Mucosa of rectum (tissue), 2 donors: Measurements from ENCODE around the gene TMEM121.

Source experiments
- H3K27ac ChIP-seq, 2 donors: one replicate each; pipeline ENCODE4 v1.7.0; 2013; ENCODE audit warnings: inconsistent platforms in 2 of 2, low read depth in 2 of 2, low read length in 2 of 2
- H3K27me3 ChIP-seq, 2 donors: one replicate each; pipeline ENCODE4 v1.7.0; 2013; ENCODE audit warnings: low read length in 2 of 2; ENCODE audit not compliant: control insufficient read depth in 2 of 2, insufficient read depth in 2 of 2
- H3K36me3 ChIP-seq, 2 donors: one replicate each; pipeline ENCODE4 v1.7.0; 2013; ENCODE audit warnings: low read length in 2 of 2; ENCODE audit not compliant: control insufficient read depth in 2 of 2, insufficient read depth in 2 of 2
- H3K4me1 ChIP-seq, 2 donors: one replicate each; pipeline ENCODE4 v1.7.0; 2013; ENCODE audit warnings: low read length in 2 of 2, mild to moderate bottlenecking in 1 of 2; ENCODE audit not compliant: control insufficient read depth in 2 of 2, insufficient read depth in 2 of 2
- H3K4me3 ChIP-seq, 2 donors: one replicate each; pipeline ENCODE4 v1.7.0; 2013; ENCODE audit warnings: low read length in 2 of 2
- H3K9ac ChIP-seq, 2 donors: one replicate each; pipeline ENCODE4 v1.7.0; 2013; ENCODE audit warnings: low read length in 2 of 2, low read depth in 1 of 2, mild to moderate bottlenecking in 1 of 2
- H3K9me3 ChIP-seq, 2 donors: one replicate each; pipeline ENCODE4 v1.7.0; 2013; ENCODE audit warnings: low read length in 2 of 2; ENCODE audit not compliant: control insufficient read depth in 2 of 2
- donor health status: healthy.
- donor health status: Normal muscosa, but diverticular disease.

TMEM121 gene

DNA sequence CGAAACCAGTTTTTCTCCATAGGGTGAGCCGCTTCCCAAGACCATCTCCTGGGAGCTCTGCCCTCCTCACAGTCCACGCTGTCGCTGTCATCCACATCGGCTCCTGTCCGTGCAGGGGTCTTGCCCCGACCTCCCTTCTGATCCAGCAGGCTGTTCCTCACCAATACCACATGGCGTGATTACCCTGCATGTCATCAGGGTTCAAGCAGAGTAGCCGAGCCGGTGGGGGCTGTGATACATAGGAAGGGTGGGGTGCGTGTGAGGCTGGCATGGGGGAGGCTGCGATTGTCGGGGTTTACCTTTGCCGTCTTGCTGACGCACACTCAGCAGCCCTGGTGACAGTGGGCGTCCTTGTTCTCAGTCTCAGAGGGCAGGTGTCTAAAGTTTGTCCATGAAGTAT, 18.3 kb upstream of the TMEM121 start:
- Histone ChIP-seq H3K27ac (no peak overlapping the region), H3K27me3 (peaks cover 0 to 9% of the 10 kb centered on the region in 2 donors), H3K4me1 (no peaks in the 10 kb centered on the region), H3K9me3 (no peaks in the 10 kb centered on the region), H3K36me3 (no peaks in the 10 kb centered on the region), H3K9ac (no peak overlapping the region), H3K4me3 (no peak overlapping the region)

DNA sequence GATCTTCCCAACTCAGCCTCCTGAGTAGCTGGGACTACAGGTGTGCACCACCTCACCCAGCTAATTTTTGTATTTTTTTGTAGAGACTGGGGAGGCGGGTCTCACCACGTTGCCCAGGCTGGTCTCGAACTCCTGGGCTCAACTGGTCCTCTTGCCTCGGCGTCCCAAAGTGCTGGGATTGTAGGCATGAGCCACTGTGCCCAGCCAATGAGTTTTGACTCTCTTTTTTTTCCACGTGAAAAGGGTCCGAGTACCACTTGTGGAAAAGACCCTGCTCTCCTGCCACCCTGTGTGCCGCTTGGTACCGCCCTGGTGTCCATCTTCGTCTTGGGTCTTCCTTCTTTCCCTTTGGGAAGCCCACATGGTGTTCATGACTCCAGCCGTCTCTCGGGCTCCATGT, 17.8 kb upstream of the TMEM121 start:
- Histone ChIP-seq H3K27me3 (peaks cover 0 to 10% of the 10 kb centered on the region in 2 donors), H3K36me3 (no peaks in the 10 kb centered on the region), H3K4me3 (no peak overlapping the region), H3K9ac (no peak overlapping the region), H3K27ac (no peak overlapping the region), H3K9me3 (no peaks in the 10 kb centered on the region), H3K4me1 (no peaks in the 10 kb centered on the region)

DNA sequence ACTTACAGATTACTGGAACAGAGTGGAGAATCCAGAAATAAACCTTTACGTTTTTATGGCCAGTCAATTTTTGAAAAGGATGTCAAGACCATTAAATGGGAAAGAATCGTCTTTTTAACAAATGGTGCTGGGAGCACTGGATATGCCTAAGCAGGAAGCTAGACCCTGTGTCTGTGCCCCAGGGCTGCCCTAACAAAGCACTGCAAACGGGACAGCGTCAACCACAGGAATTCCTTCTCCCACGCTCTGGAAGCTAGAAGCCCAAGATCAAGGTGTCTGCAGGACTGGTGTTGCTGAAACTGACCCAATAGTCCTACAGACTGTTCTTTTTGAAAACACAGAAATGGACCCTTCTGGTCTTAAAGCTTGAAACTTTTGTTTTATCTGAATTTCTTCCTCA, 9.3 kb upstream of the TMEM121 start:
- no peak overlapping the region for H3K9ac ChIP-seq
- peaks cover 7% of the 10 kb centered on the region in 2 donors for H3K27me3 ChIP-seq

DNA sequence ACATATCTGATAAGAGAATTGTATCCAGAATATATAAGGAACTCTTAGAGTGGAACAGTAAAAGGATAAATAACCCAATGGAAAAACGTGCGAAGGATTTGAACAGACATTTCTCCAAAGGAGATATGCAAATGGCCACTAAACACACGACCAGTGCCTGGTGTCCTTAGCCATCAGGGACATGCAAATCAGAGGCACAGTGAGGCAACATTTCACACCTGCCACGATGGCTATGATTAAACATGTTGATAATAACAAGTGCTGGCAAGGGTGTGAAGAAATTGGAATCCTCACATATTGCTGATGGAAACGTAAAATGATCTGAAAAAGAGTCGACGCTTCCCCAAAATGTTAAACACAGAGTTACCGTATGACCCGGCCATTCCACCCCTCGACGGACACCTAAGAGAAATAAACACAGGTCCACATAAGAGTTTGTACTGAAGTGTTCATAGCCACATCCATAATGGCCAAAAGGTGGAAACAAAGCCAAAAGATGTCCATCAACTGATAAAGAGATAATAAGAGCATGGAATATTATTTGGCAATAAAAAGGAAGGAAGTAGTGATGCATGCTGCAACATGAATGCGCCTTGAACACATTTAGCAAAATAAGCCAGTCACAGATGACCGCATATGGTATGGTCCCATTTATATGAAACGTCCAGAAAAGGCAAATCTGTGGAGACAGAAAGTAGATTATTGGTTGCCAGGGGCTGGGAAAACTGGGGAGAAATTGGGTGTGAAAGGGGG, 6.3 kb upstream of the TMEM121 start:
- Histone ChIP-seq H3K4me3 (no peak overlapping the region), H3K36me3 (no peaks in the 10 kb centered on the region), H3K27ac (no peak overlapping the region), H3K9me3 (no peaks in the 10 kb centered on the region), H3K27me3 (peaks cover 4 to 7% of the 10 kb centered on the region in 2 donors), H3K4me1 (no peaks in the 10 kb centered on the region), H3K9ac (no peak overlapping the region)

More for the DNA sequence above, 9.3 kb upstream of the TMEM121 start:
- H3K4me3 ChIP-seq: no peak overlapping the region
- H3K36me3 ChIP-seq: no peaks in the 10 kb centered on the region
- no peaks in the 10 kb centered on the region for H3K9me3 ChIP-seq
- no peaks in the 10 kb centered on the region for H3K4me1 ChIP-seq
- H3K27ac ChIP-seq: no peak overlapping the region

DNA sequence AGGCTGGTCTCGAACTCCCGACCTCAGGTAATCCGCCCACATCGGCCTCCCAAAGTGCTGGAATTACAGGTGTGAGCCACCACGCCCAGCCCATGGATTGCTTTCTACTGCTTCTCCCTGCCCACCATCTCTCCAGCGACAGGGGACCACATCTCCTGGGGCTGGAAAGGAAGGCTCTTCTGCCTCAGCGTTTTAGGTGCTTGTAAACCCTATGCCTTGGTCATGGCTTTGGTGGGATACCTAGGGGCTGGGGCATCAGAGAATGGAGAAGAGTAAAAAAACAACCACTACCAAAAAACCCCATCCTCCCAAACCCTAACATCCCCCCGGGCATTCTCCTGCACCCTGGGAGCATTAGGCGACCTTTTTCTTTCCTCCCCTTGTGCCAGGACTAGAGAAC, 1.1 kb upstream of the TMEM121 start:
- H3K9me3 ChIP-seq: no peaks in the 10 kb centered on the region
- peaks cover 3 to 28% of the 10 kb centered on the region in 2 donors for H3K27me3 ChIP-seq
- H3K27ac ChIP-seq: no peak overlapping the region
- H3K36me3 ChIP-seq: no peaks in the 10 kb centered on the region
- H3K9ac ChIP-seq: no peak overlapping the region
- H3K4me3 ChIP-seq: no peak overlapping the region
- peaks cover 13 to 21% of the 10 kb centered on the region in 2 donors for H3K4me1 ChIP-seq

DNA sequence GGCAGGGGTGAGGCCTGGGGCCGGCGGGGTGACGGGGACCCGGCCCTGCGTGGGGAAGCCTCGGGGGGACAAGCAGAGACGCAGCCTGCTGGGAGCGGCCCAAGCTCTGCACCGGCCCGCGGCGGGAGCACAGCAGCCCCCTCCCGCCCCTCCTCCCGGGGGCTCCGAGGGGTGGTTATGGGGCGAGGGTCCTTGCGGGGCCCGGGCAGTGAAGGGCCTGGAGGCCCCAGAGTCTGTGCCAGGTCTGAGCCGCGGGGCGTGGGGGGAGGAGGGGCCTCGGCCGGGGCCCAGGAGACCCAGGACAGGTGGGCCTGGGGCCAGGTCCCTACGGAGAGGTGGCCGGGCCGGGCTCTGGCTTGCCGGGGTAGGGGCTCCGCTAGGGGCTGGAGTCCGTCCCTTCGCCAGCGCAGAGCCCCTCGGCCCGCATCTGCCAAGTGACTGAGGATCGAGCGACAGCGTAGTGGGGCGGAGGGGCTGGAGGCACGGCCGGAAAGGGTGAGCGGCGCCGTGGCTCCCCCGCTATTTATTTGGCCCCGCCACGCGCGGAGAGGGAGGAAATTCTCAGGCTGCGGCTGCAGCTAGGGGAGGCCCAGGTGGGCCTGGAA, 495 bp downstream of the TMEM121 start:
- Histone ChIP-seq H3K27ac (no peak overlapping the region), H3K36me3 (no peaks in the 10 kb centered on the region), H3K4me3 (peak overlapping the region in 1 of 2 donors; percentile 23), H3K4me1 (peaks cover 13 to 21% of the 10 kb centered on the region in 2 donors), H3K27me3 (peaks cover 3 to 32% of the 10 kb centered on the region in 2 donors), H3K9ac (no peak overlapping the region), H3K9me3 (no peaks in the 10 kb centered on the region)

DNA sequence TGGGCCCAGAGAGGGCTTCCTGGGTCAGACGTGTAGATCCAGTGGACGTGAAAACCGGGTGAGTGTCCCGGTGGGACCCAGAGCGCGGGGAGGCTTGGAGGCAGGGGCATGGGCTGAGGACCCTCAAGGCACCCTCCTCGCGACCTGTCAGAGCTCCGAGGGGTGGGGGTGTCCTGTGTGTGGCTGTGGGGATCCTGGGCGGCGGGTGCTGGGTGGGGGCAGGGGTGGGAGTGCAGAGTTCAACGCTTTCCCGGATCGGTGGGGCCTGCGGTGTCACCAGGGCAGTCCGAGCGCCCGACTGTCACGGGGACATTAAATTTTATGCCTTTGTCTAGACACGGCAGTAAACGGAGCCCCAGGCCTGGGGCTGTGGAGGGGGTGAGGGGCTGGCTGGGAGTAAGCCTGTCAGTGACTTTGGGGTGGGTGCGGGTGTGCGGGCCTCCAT, 1.0 kb downstream of the TMEM121 start:
- Histone ChIP-seq H3K9ac (peak overlapping the region in 1 of 2 donors; percentile 59), H3K4me1 (peaks cover 13 to 21% of the 10 kb centered on the region in 2 donors), H3K36me3 (no peaks in the 10 kb centered on the region), H3K9me3 (no peaks in the 10 kb centered on the region), H3K27me3 (peaks cover 3 to 32% of the 10 kb centered on the region in 2 donors), H3K27ac (no peak overlapping the region), H3K4me3 (peak overlapping the region in 1 of 2 donors; percentile 26)

DNA sequence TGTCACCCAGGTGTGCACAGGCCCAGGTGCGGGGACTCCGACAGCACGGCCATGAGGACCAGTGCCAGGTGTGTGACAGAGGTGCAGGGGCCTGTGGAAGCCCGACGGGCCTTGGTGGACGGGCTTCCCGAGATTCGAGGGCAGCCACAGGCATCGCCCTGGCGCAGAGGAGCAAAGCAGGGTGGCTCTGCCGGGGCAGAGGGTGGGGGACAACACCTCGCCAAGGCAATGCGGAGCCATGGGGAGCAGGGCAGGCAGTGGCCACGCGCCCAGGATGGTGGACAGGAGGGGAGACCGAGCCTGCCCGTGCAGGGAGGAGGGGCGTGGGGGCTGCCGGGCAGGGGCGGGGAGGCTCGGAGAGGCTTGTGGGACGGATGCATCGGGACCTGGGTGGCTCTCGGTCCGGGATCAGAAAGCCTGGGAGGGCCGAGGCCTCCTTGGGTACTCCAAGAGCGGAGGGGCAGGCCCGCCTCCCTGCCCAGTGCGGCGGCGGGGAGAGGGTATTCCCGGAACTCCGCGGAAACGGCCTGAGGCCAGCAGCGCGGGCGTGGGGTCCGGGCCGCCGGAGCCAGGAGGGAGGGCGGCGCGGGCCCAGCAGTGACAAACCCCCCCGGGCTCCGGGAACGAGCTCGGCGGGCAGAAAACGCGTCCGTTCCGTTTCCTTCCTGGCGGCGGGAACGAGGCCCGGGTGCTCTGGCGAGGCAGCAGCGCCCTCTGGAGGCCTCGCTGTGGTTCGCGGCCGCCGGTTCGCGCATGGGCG, 1.6 kb downstream of the TMEM121 start:
- Histone ChIP-seq H3K4me1 (peaks cover 13 to 21% of the 10 kb centered on the region in 2 donors), H3K9ac (peak overlapping the region in 1 of 2 donors; percentile 59), H3K9me3 (no peaks in the 10 kb centered on the region), H3K27me3 (peaks cover 3 to 32% of the 10 kb centered on the region in 2 donors), H3K27ac (no peak overlapping the region), H3K36me3 (no peaks in the 10 kb centered on the region), H3K4me3 (peak overlapping the region; percentile 48 to 54)

DNA sequence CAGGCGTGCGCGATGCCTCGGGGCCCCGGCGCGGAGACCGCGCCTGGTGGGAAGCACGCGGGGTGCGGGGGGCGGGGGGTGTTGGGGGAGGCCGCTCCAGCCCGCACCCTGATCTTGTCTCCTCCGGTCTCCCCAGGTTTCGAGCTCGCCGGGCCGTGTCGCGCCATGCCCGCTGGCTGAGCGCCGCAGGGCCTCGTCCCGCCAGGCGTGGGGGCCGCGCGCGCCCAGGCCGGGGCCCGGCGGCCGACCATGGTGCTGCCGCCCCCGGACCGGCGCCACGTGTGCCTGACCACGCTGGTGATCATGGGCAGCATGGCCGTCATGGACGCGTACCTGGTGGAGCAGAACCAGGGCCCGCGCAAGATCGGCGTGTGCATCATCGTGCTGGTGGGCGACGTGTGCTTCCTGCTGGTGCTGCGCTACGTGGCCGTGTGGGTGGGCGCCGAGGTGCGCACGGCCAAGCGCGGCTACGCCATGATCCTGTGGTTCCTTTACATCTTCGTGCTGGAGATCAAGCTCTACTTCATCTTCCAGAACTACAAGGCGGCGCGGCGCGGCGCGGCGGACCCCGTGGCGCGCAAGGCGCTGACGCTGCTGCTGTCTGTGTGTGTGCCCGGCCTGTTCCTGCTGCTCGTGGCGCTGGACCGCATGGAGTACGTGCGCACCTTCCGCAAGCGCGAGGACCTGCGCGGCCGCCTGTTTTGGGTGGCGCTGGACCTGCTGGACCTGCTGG, 2.4 kb downstream of the TMEM121 start:
- Histone ChIP-seq H3K27ac (no peak overlapping the region), H3K9ac (no peak overlapping the region), H3K9me3 (no peaks in the 10 kb centered on the region), H3K27me3 (peaks cover 3 to 29% of the 10 kb centered on the region in 2 donors), H3K4me3 (peak overlapping the region; percentile 52 to 54), H3K36me3 (no peaks in the 10 kb centered on the region), H3K4me1 (peaks cover 13 to 21% of the 10 kb centered on the region in 2 donors)
